BE2C (cell line): ENCODE data around the gene SRCAP.

Source experiments
- DNase-seq: peaks from one replicate; pipeline ENCODE4 v3.0.0-alpha.2; 2020
- H3K27me3 ChIP-seq: fragments of 250-450 bp; sonication (Bioruptor Pico); 2 replicates; pipeline ENCODE4 v1.5.1; 2020; ENCODE audit warnings: mild to moderate bottlenecking
- H3K36me3 ChIP-seq: fragments of 250-450 bp; sonication (Bioruptor Pico); 2 replicates; pipeline ENCODE4 v1.5.1; 2020; ENCODE audit warnings: mild to moderate bottlenecking
- H3K4me1 ChIP-seq: fragments of 250-450 bp; sonication (Bioruptor Pico); 2 replicates; pipeline ENCODE4 v1.5.1; 2020
- H3K4me3 ChIP-seq: 2 replicates; pipeline ENCODE4 v1.5.1; 2011; ENCODE audit warnings: low read depth, low read length
- H3K9me3 ChIP-seq: fragments of 250-450 bp; sonication (Bioruptor Pico); 2 replicates; pipeline ENCODE4 v1.5.1; 2020
- CTCF ChIP-seq: IDR thresholded peaks from 2 replicates; pipeline ENCODE4 v1.5.1; 2012; ENCODE audit warnings: mild to moderate bottlenecking, low read depth, low read length

The SRCAP gene

GRCh38 chr16:30657866-30658730 lies 40.9 kb upstream of the SRCAP start, which contains the start of gene FBRS:
Gene FBRS (plus strand): TSS chr16:30658431. CDS start chr16:30659519, 1,088 bp downstream.
- TF ChIP-seq CTCF = peak; percentile 63
- Histone ChIP-seq H3K36me3 (peaks cover 21% of the 10 kb centered on the region), H3K9me3 (no peaks in the 10 kb centered on the region), H3K4me3 (peak within 1 kb of the TSS; percentile 70), H3K27me3 (no peaks in the 10 kb centered on the region), H3K4me1 (0 out of 2 replicates have a peak, but pooled peaks cover 3% of the 10 kb centered on the region)
- peak; percentile 100 for DNase-seq

GRCh38 chr16:30658731-30659506 lies 40.1 kb upstream of the SRCAP start:
- Histone ChIP-seq H3K4me3 (peak overlapping the region; percentile 66), H3K9me3 (no peaks in the 10 kb centered on the region), H3K36me3 (peaks cover 27% of the 10 kb centered on the region), H3K4me1 (0 out of 2 replicates have a peak, but pooled peaks cover 3% of the 10 kb centered on the region), H3K27me3 (no peaks in the 10 kb centered on the region)
- 0 out of 2 replicates have a peak, but pooled peaks have one; percentile 3 for TF ChIP-seq CTCF
- DNase-seq = peak; percentile 80

- no peaks in the 10 kb centered on the region for H3K9me3 ChIP-seq
- peak; percentile 10; the same call in 1 of the 2 replicates for TF ChIP-seq CTCF
- DNase-seq = peak; percentile 73
- H3K4me3 ChIP-seq = peak overlapping the region; percentile 66
- no peaks in the 10 kb centered on the region for H3K27me3 ChIP-seq
- 0 out of 2 replicates have a peak, but pooled peaks cover 3% of the 10 kb centered on the region for H3K4me1 ChIP-seq
- peaks cover 32% of the 10 kb centered on the region for H3K36me3 ChIP-seq
These were observed 39.2 kb upstream of the SRCAP start for GRCh38 chr16:30659507-30660423.

GRCh38 chr16:30660424-30661261 lies 38.3 kb upstream of the SRCAP start:
- Histone ChIP-seq H3K4me3 (peak overlapping the region; percentile 66), H3K4me1 (0 out of 2 replicates have a peak, but pooled peaks cover 3% of the 10 kb centered on the region), H3K9me3 (no peaks in the 10 kb centered on the region), H3K36me3 (peaks cover 36% of the 10 kb centered on the region), H3K27me3 (no peaks in the 10 kb centered on the region)
- DNase-seq = no peak
- no peak for TF ChIP-seq CTCF

- DNase-seq = no peak
- H3K4me1 ChIP-seq = no peaks in the 10 kb centered on the region
- no peak overlapping the region for H3K4me3 ChIP-seq
- H3K36me3 ChIP-seq = peaks cover 50% of the 10 kb centered on the region
- TF ChIP-seq CTCF = no peak
- no peaks in the 10 kb centered on the region for H3K27me3 ChIP-seq
- H3K9me3 ChIP-seq = no peaks in the 10 kb centered on the region
These were observed 36.5 kb upstream of the SRCAP start for GRCh38 chr16:30662449-30662848.
